ENCODE data around the gene GOLGA8H.
"Not testable (repeated sequence)": the region's sequence is repeated elsewhere in the genome, so short reads cannot be mapped to it uniquely, and the experiment has no call there.

GOLGA8H gene

GRCh38 chr15:30603796-30604195, at the start of gene GOLGA8H:
Gene GOLGA8H (plus strand): TSS chr15:30604028. CDS start chr15:30604126, 98 bp downstream.
- not testable (repeated sequence) for DNase-seq

DNA sequence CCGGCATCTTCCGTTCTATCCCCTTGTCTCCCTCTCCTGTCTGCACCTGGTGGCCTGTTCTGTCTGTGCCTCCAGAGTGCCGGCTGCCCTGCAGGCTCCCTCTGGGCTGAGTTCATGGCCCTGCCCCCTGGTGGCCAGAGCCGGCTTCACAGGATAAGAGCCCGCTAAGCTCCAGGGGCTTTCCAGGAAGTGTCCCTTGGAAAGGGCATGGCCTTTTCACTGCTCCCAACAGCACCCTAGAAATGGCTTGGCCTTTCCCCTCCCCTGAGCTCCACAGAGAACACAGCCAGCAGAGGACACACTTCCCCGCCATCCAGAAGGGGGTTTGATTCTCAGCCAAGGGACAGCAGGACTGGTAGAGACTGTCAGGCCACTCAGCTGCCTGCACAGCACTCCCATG, 36.9 kb upstream of the GOLGA8H start:
- not testable (repeated sequence) for DNase-seq

GRCh38 chr15:30573012-30573491, 30.8 kb upstream of the GOLGA8H start:
- DNase-seq: not testable (repeated sequence)

- DNase-seq: not testable (repeated sequence)
Measured at GRCh38 chr15:30579394-30579970, 24.3 kb upstream of the GOLGA8H start.

- DNase-seq: not testable (repeated sequence)
Measured at GRCh38 chr15:30580716-30581115, 23.1 kb upstream of the GOLGA8H start.

- not testable (repeated sequence) for DNase-seq
Measured at GRCh38 chr15:30598953-30599352, 4.9 kb upstream of the GOLGA8H start.

DNA sequence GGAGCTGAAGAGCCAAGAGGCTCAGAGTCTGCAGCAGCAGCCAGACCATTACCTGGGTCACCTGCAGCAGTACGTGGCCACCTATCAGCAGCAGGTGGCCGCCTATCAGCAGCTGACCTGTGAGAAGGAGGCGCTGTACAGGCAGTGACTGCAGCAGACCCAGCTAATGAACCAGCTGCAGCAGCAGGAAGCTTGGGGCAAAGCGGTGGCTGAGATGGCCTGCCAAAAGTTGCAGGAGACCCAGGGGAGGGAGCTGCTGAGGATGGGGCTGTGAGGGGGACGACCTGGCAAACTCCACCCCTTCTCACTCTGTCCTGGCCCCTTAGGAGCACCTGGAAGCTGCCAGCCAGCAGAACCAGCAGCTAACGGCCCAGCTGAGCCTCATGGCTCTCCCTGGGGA, 8.4 kb downstream of the GOLGA8H start:
- DNase-seq: not testable (repeated sequence)

GRCh38 chr15:30621342-30621741, 17.5 kb downstream of the GOLGA8H start:
- not testable (repeated sequence) for DNase-seq

DNA sequence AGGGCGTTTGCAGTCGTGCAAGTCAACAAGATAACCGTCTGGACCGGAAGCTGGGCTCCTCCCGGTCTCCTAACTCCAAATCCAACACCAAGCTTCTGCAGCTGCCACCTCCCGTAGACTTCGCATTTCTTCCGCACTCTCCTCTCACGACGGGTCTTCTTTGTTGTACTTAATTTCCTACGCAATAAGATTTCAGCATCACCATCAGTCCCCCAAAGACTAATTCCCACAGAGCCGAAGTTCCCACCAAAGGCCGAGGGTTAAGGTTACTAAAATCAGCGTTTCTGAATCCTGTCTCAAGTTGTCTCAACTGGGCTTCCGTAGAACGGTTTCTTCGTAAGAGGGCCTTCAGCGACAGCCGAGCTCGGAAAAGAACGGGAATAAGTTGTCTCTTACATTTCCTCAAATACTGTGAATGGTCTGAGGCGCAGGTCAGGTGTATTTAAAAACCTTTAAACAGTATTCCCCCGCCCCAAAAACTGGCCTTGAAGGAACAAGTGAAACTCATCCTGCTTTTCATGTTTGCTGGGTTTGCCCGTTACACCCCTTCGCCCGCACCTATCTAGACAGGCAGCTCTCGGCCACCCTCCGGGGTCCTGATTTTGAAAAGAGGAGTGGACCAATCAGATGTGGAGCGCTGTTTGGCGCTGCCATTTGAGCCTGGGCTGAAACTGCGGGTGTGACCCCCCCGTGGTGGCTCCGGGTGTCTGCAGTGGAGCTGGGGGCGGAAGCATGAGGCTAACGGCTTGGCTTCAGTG, 21.8 kb downstream of the GOLGA8H start, which contains the start of gene ARHGAP11B:
Gene ARHGAP11B (plus strand): TSS at position 693 of the 758 bp plus-strand sequence.
- not testable (repeated sequence) for DNase-seq

DNA sequence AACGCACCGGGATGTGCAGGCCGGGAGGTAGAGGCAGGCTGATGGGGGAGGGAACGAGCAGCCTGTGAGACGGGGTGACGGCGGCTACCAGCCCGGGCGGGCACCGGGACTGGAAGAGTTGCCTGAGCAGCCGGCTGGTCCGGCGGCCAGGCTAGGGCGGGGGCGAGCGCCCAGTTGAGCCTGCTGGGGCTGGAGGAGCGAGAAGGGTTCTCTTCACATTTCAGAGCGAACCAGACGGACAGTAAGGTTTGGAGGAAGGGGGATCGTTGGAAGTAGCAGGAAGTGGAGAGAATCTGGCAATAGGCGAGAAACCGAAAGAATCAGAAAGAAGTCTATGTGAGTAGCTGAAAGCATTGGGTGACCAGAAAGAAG, 22.4 kb downstream of the GOLGA8H start:
- DNase-seq: not testable (repeated sequence)

DNA sequence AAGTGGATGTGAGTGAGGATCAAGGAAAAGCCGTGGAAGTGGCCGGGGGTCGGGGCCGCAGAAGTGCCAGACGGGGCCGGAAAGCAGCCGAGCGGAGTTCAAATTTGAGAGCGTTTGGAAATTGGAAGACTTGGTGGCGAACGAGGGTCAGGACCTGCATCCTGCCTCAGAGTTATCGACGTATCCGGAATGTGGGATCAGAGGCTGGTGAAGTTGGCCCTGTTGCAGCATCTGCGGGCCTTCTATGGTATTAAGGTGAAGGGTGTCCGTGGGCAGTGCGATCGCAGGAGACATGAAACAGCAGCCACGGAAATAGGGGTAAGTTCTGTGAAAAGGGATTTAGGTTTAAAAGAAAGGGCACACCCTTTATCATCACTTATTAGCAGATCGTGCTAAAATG, 22.8 kb downstream of the GOLGA8H start:
- not testable (repeated sequence) for DNase-seq

DNA sequence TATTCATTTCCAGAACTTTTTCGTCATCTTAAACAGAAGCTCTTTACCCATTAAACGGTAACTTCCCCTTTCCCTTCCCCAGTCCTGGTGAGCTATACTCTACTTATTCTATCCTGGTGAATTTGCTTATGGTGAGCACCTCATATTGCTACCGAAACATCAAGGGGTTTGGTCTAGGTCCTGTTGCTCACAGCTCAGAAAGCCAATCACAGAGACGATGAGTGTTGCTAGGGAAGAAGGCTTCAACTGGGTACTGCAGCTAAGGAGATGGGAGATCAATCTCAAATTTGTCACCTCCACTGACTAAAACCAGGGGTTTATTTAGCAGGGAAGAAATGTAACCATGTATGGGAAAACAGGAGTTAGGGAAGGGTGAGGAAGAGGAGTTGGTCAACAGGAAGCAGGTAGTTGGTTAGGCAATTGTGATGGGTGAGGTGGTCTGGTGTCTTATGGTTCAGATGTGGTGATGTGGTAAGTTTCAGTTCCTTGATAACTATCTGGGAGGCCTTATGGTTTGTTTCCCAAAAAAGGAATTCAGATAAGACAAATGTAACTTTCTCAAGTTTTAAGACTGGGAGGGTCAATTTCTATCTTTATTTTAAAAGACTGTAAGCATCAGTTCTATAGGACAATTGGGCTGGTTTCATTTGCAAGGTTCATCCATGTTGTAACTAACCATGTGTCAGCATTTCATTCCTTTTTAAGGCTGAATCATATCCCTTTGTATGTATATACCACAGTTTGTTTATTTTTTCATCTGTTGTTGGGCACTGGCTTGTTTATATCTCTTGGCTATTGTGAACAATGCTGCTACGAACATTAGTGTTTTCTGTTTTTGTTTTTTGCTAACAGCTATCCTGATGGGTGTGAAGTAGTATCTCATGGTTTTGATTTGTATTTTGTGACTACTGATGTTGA, 46.4 kb downstream of the GOLGA8H start:
- no peak for DNase-seq

DNA sequence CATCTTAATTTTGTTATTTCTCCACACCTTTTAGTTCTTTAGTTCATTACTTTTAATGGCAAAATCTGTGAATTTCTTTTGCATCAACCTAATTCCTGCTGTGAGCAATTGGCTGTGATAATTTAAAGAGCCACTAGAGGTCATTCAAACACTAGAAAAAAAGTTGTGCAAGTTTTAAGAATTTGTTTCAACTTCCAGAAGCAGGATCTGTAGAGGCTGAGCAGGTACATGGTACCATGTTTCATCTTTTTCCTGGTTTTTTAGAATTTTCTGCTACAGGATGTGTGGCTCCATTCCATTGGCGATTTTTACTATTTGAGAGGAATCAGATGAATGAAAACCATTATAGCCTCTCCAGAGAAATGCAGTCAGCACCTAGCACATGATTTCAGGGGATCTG, 57.3 kb downstream of the GOLGA8H start:
- DNase-seq: not testable (repeated sequence)

Measured in NCI-H2029 treated with DMSO at 0.1 percent for 48 hours (cell line).